SU-DHL-6 (cell line): Measurements from ENCODE around the gene CMTM8.

Experiments
- EZH2phosphoT487 ChIP-seq: fragments of 200-600 bp; sonication (generic), shearing (Covaris generic); conservative IDR thresholded peaks from 2 replicates; pipeline ENCODE4 v1.6.1; 2018; ENCODE audit warnings: mild to moderate bottlenecking, antibody characterized with exemption, low read length, moderate library complexity, mixed read lengths
- TF ChIP-seq, protein P1 (sequence below): fragments of 200-600 bp; sonication (generic); IDR thresholded peaks from one replicate; pipeline ENCODE4 v1.5.1; 2017; ENCODE audit warnings: antibody characterized with exemption, mild to moderate bottlenecking, low read length, moderate library complexity; ENCODE audit not compliant: insufficient read depth, poor library complexity, severe bottlenecking

- TF ChIP-seq, protein P1, sequence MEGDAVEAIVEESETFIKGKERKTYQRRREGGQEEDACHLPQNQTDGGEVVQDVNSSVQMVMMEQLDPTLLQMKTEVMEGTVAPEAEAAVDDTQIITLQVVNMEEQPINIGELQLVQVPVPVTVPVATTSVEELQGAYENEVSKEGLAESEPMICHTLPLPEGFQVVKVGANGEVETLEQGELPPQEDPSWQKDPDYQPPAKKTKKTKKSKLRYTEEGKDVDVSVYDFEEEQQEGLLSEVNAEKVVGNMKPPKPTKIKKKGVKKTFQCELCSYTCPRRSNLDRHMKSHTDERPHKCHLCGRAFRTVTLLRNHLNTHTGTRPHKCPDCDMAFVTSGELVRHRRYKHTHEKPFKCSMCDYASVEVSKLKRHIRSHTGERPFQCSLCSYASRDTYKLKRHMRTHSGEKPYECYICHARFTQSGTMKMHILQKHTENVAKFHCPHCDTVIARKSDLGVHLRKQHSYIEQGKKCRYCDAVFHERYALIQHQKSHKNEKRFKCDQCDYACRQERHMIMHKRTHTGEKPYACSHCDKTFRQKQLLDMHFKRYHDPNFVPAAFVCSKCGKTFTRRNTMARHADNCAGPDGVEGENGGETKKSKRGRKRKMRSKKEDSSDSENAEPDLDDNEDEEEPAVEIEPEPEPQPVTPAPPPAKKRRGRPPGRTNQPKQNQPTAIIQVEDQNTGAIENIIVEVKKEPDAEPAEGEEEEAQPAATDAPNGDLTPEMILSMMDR, result no peak
- no peak for TF ChIP-seq EZH2phosphoT487
Observed at GRCh38 chr3:32276279-32276841, 37.9 kb downstream of the CMTM8 start.
